Panc1 (cell line): Measurements from ENCODE around the gene NFE2L1. TPM values are rescaled to one million over a fixed set of nuclear protein-coding genes. Genes with fewer than 3 reads are reported as not detected.

Experiments
- ATAC-seq: fragments of 200-7000 bp; cut with Tn5 transposase; 2 replicates; pipeline ENCODE4 v1.9.1; 2020; ENCODE audit warnings: mild to moderate bottlenecking, moderate library complexity
- BruUV-seq: library from RNA; stranded (reverse); fragments of 400-500 nt; replicated peaks from 2 replicates; lab custom pipeline; 2021; lab: Mats Ljungman, UMichigan
- CTCF ChIA-PET: fragments of 300-600 bp; sonication (Branson Sonifier 250); formaldehyde crosslinking; loops from one replicate; lab custom pipeline; 2022; ENCODE audit warnings: antibody characterized with exemption; lab: Charles Lee
- POLR2A ChIA-PET: fragments of 300-600 bp; sonication (Branson Sonifier 250); formaldehyde crosslinking; loops from one replicate; lab custom pipeline; 2022; ENCODE audit warnings: antibody characterized with exemption; lab: Charles Lee
- DNase-seq: peaks from one replicate; pipeline ENCODE4 v3.0.0-alpha.2; 2010; ENCODE audit warnings: low read depth, low spot score
- H3K27ac ChIP-seq: 2 replicates; pipeline ENCODE4 v1.5.1; 2011; ENCODE audit warnings: mild to moderate bottlenecking, low read length, inconsistent platforms
- H3K27me3 ChIP-seq: fragments of 200-500 bp; sonication (Bioruptor generic); 2 replicates; pipeline ENCODE4 v1.6.0; 2014; ENCODE audit warnings: low read length, inconsistent platforms; ENCODE audit not compliant: control insufficient read depth, insufficient read depth
- H3K36me3 ChIP-seq: fragments of 200-500 bp; sonication (Bioruptor generic); 2 replicates; pipeline ENCODE4 v1.5.1; 2014; ENCODE audit warnings: inconsistent platforms, mild to moderate bottlenecking, low read length, moderate library complexity; ENCODE audit not compliant: control insufficient read depth, insufficient read depth
- H3K4me1 ChIP-seq: 2 replicates; pipeline ENCODE4 v1.5.1; 2011; ENCODE audit warnings: inconsistent platforms, mild to moderate bottlenecking, low read length, moderate library complexity; ENCODE audit not compliant: control insufficient read depth, insufficient read depth
- H3K4me3 ChIP-seq, 2 experiments: 2 replicates each; pipeline ENCODE4 v1.5.1; 2011 to 2012; ENCODE audit warnings: low read depth in 2 of 2, low read length in 2 of 2, mild to moderate bottlenecking in 2 of 2, inconsistent platforms in 1 of 2, moderate library complexity in 1 of 2
- H3K9me3 ChIP-seq: fragments of 200-500 bp; sonication (Bioruptor generic); 2 replicates; pipeline ENCODE4 v1.5.1; 2014; ENCODE audit warnings: low read depth, mild to moderate bottlenecking, inconsistent platforms, low read length, moderate library complexity; ENCODE audit not compliant: control insufficient read depth, insufficient read depth
- POLR2AphosphoS5 ChIP-seq: IDR thresholded peaks from 2 replicates; pipeline ENCODE4 v1.6.1; 2012; ENCODE audit warnings: mild to moderate bottlenecking, low read depth, low read length, moderate library complexity
- SIN3A ChIP-seq: IDR thresholded peaks from 2 replicates; pipeline ENCODE4 v1.6.1; 2012; ENCODE audit warnings: low read depth, mild to moderate bottlenecking, low read length, moderate library complexity, borderline replicate concordance; ENCODE audit not compliant: insufficient read depth
- TCF7L2 ChIP-seq: IDR thresholded peaks from 2 replicates; pipeline ENCODE4 v1.6.1; 2011; ENCODE audit warnings: mild to moderate bottlenecking, low read depth, low read length, inconsistent platforms
- in situ Hi-C: cut with HindIII; loops from 2 replicates; pipeline ENCODE4 v1.10.0; 2016; ENCODE audit warnings: low sequenced_read_pairs, low pct_unique_long_range_greater_than_20kb
- intact Hi-C: fragments of 100-400 bp; cut with micrococcal nuclease; formaldehyde crosslinking; loops from one replicate; pipeline ENCODE4 v1.10.0; 2022; ENCODE audit not compliant: unreplicated experiment
- total RNA-seq: library from RNA; stranded (reverse); gene quantifications from one replicate; pipeline ENCODE4 v1.2.1, GENCODE V29; 2021; ENCODE audit not compliant: unreplicated experiment
- TF ChIP-seq, protein P1 (sequence below): fragments of 450-650 bp; IDR thresholded peaks from 2 replicates; pipeline ENCODE4 v1.5.1; 2017; ENCODE audit warnings: mild to moderate bottlenecking
- TF ChIP-seq, protein P2 (sequence below), 2 experiments: IDR thresholded peaks; 2 replicates each; pipeline ENCODE4 v1.6.1; 2011 to 2012; ENCODE audit warnings: low read depth in 2 of 2, control low read depth in 1 of 2, low read length in 1 of 2, mild to moderate bottlenecking in 1 of 2, moderate library complexity in 1 of 2; ENCODE audit not compliant: insufficient read depth in 1 of 2

Gene NFE2L1
- total RNA-seq, 1 experiment from 2014 or later, result 210 TPM

DNA sequence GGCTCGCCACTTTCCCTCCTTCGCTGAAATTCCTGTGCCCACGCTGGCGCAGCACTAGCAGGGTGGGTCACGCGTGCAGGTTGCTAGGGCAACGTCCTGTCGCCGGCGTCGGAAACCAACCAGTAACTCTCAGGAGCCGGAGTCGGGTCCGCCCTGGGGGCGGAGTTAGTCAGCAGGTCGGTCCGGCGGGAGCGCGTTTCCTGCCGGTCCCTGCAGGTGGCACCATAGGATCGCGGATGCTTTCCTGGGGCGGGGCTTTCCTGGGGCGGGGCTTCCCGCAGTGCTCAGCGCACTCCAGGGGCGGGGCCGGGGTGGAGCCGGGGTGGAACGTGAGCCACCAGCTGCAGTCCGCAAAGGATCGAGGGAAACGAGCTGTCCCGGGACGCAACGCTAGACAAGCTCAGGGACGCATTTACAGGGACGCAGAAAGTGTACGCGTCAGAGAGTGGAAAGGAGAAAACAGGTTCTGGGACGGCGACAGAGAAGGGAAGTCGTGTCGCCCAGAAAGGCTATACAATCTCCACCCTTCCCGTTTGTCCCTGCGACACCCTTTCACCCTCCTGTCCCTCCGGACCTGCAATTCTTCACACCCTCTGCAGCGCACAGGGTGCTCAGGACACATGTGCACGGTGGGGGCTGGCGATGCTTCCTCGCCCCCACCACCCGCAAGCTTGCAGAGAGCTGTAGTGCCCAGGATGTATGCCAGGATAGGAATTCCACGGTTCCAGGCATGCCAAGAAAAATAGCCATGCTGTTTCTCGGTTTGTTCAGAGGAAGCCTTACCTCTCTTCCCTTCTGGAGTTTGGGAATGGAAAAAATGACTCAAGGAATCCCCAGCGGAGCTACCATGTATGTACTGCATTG lies 22.9 kb upstream of the NFE2L1 start:
- Histone ChIP-seq H3K9me3 (no peaks in the 10 kb centered on the region), H3K27me3 (no peaks in the 10 kb centered on the region), H3K4me1 (peaks cover 27% of the 10 kb centered on the region), H3K36me3 (no peaks in the 10 kb centered on the region), H3K4me3 (peak overlapping the region; percentile 61 to 93), H3K27ac (peak overlapping the region; percentile 76)
- BruUV-seq, result no TSS peak
- ATAC-seq (peak; percentile 88), DNase-seq (peak; percentile 82)
- intact Hi-C loops (loop anchor here (10.0 kb wide), 1 partner anchor 590 kb away; the partner anchor contains the start of genes HOXB7 and HOXB8), in situ Hi-C loops (no loop called here)
- no peak; the same call in 1 of the 2 replicates for TF ChIP-seq POLR2AphosphoS5
- TF ChIP-seq, protein P1, sequence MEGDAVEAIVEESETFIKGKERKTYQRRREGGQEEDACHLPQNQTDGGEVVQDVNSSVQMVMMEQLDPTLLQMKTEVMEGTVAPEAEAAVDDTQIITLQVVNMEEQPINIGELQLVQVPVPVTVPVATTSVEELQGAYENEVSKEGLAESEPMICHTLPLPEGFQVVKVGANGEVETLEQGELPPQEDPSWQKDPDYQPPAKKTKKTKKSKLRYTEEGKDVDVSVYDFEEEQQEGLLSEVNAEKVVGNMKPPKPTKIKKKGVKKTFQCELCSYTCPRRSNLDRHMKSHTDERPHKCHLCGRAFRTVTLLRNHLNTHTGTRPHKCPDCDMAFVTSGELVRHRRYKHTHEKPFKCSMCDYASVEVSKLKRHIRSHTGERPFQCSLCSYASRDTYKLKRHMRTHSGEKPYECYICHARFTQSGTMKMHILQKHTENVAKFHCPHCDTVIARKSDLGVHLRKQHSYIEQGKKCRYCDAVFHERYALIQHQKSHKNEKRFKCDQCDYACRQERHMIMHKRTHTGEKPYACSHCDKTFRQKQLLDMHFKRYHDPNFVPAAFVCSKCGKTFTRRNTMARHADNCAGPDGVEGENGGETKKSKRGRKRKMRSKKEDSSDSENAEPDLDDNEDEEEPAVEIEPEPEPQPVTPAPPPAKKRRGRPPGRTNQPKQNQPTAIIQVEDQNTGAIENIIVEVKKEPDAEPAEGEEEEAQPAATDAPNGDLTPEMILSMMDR, result peak; percentile 94
- peak; percentile 90 for TF ChIP-seq SIN3A
- TF ChIP-seq, protein P2, sequence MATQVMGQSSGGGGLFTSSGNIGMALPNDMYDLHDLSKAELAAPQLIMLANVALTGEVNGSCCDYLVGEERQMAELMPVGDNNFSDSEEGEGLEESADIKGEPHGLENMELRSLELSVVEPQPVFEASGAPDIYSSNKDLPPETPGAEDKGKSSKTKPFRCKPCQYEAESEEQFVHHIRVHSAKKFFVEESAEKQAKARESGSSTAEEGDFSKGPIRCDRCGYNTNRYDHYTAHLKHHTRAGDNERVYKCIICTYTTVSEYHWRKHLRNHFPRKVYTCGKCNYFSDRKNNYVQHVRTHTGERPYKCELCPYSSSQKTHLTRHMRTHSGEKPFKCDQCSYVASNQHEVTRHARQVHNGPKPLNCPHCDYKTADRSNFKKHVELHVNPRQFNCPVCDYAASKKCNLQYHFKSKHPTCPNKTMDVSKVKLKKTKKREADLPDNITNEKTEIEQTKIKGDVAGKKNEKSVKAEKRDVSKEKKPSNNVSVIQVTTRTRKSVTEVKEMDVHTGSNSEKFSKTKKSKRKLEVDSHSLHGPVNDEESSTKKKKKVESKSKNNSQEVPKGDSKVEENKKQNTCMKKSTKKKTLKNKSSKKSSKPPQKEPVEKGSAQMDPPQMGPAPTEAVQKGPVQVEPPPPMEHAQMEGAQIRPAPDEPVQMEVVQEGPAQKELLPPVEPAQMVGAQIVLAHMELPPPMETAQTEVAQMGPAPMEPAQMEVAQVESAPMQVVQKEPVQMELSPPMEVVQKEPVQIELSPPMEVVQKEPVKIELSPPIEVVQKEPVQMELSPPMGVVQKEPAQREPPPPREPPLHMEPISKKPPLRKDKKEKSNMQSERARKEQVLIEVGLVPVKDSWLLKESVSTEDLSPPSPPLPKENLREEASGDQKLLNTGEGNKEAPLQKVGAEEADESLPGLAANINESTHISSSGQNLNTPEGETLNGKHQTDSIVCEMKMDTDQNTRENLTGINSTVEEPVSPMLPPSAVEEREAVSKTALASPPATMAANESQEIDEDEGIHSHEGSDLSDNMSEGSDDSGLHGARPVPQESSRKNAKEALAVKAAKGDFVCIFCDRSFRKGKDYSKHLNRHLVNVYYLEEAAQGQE (IDR thresholded peaks at IDR 0.05; ENCODE audit: insufficient read depth in 1 of 2, low read depth in 2 of 2, low read length in 1 of 2), result no peak
- TF ChIP-seq TCF7L2, result no peak; the same call in 1 of the 2 replicates
- ChIA-PET CTCF (interaction anchor here (0.5 to 1.1 kb wide), 16 partner anchors 11 to 593 kb away, joined by 3 to 11 read pairs (median 4); partner anchors contain the start of gene NFE2L1), POLR2A (interaction anchor here (1.0 kb wide), 1 partner anchor 49 kb away, joined by 3 read pairs; no protein-coding TSS in a partner anchor)

DNA sequence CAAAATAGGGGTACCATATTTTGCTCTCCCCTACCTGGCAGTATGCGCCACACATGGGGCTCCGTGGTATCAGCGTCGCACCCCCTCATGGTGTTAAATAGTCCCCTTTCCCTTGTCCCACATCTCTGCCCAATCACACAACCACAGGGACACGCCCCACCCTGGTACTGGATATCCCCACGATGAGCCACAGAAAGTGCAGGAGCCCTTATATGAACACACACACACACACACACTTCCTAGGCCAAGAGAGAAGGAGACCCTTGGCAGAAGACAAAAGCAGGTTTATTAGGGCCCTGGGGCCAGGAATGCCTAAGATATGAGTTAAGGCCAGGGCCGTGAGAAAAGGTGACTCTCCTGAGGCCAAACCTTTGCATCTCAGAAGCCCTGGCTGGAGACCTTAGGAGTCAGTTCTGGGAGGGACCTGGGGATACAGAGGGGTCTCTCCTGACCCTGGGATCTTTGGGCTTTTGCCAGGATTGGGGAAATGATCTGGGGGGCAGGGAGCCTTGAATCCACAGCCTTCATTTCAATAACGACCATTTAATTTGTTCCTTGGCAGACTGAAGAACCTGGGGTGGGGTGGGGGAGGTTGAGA lies 22.2 kb upstream of the NFE2L1 start:
- Histone ChIP-seq H3K27ac (peak overlapping the region; percentile 65), H3K9me3 (no peaks in the 10 kb centered on the region), H3K27me3 (no peaks in the 10 kb centered on the region), H3K4me3 (peak overlapping the region; percentile 61 to 93), H3K36me3 (no peaks in the 10 kb centered on the region), H3K4me1 (peaks cover 30% of the 10 kb centered on the region)
- TF ChIP-seq SIN3A (no peak), TCF7L2 (peak; percentile 58; the same call in 1 of the 2 replicates), POLR2AphosphoS5 (no peak)
- POLR2A ChIA-PET, result interaction anchor here (1.0 kb wide), 1 partner anchor 49 kb away, joined by 3 read pairs; no protein-coding TSS in a partner anchor
- in situ Hi-C loops, result no loop called here
- CTCF ChIA-PET, result interaction anchor here (0.6 to 1.3 kb wide), 19 partner anchors 9 to 592 kb away, joined by 3 to 11 read pairs (median 3); partner anchors contain the start of genes CDK5RAP3 and NFE2L1
- DNase-seq, result no peak
- intact Hi-C loops, result loop anchor here (1.0 to 10.0 kb wide), 3 partner anchors 48 to 589 kb away; partner anchors contain the start of genes HOXB7 and HOXB8
- no TSS peak for BruUV-seq
- ATAC-seq, result no peak; the same call in 1 of the 2 replicates
